Subcutaneous adipose tissue (tissue), 4 donors: ENCODE data around the gene MAMDC2. TPM values are rescaled to one million over a fixed set of nuclear protein-coding genes. Genes with fewer than 3 reads are reported as not detected.

Experiments used
- CTCF ChIP-seq: fragments of 450-650 bp; IDR thresholded peaks from one replicate; pipeline ENCODE4 v1.5.1; 2016; ENCODE audit warnings: low read depth, mild to moderate bottlenecking, control low read depth, antibody characterized with exemption, moderate library complexity
- total RNA-seq, 4 donors: library from RNA; depleted of rRNA; stranded (reverse); fragments of >200 nt; gene quantifications; one replicate each; pipeline ENCODE4 v1.1.0, GENCODE V29; 2016

MAMDC2 gene
- total RNA-seq, 4 donors from 2014 or later = 18.3 to 46.0 (median 21.8) TPM

- TF ChIP-seq CTCF = no peak
These were observed 49.4 kb downstream of the MAMDC2 start for GRCh38 chr9:70093095-70093494.

- no peak for TF ChIP-seq CTCF
These were observed 50.3 kb downstream of the MAMDC2 start for GRCh38 chr9:70093944-70094343.

- TF ChIP-seq CTCF = no peak
These were observed 51.1 kb downstream of the MAMDC2 start for GRCh38 chr9:70094747-70095146.

GRCh38 chr9:70097187-70097586 lies 53.5 kb downstream of the MAMDC2 start:
- TF ChIP-seq CTCF = no peak

- no peak for TF ChIP-seq CTCF
These were observed 56.7 kb downstream of the MAMDC2 start for GRCh38 chr9:70100362-70100761.

- TF ChIP-seq CTCF = no peak
These were observed 57.6 kb downstream of the MAMDC2 start for GRCh38 chr9:70101265-70101664.

- no peak for TF ChIP-seq CTCF
These were observed 61.5 kb downstream of the MAMDC2 start for GRCh38 chr9:70105147-70105546.
